ENCODE results near the gene HDAC7. TPM values are rescaled to one million over a fixed set of nuclear protein-coding genes. Genes with fewer than 3 reads are reported as not detected.
A peak's percentile ranks its signal among the peaks of the same experiment; 100 is the strongest.

HDAC7 gene
- total and polyA plus RNA-seq, 2 experiments from 2014 or later: 41.3 to 60.1 TPM

- no peak for TF ChIP-seq REST (IDR thresholded peaks at IDR 0.05; ENCODE audit: unreplicated experiment)
- no peak for TF ChIP-seq NANOG (IDR thresholded peaks at IDR 0.05; ENCODE audit: borderline replicate concordance)
- no peak for TF ChIP-seq ZNF114 (CRISPR knock-in tag; IDR thresholded peaks at IDR 0.05)
- no peak for TF ChIP-seq ZNF331 (CRISPR knock-in tag; IDR thresholded peaks at IDR 0.05; ENCODE audit: low read depth)
Observed at GRCh38 chr12:47856094-47856493, 36.4 kb upstream of the HDAC7 start (continued).

- peaks cover 15% of the 10 kb centered on the region for H3K4me1 Mint-ChIP-seq
- peak; percentile 35 for DNase-seq (ENCODE audit: low spot score)
- no peak overlapping the region for H3K4me3 Mint-ChIP-seq
- Histone ChIP-seq H3K9me2 (ENCODE audit: insufficient read depth) (no peaks in the 10 kb centered on the region), H3K27me3 (ENCODE audit: insufficient read depth) (no peaks in the 10 kb centered on the region), H3K27ac (ENCODE audit: low read depth) (no peak overlapping the region), H2AFZ (no peak overlapping the region), H3F3A (replicated peaks; ENCODE audit: low read depth) (no peaks in the 10 kb centered on the region), H3K4me1 (ENCODE audit: insufficient read depth) (no peaks in the 10 kb centered on the region), H3K4me3 (no peak overlapping the region), H3K4me2 (no peak overlapping the region), H3K79me2 (replicated peaks; ENCODE audit: insufficient read depth) (no peaks in the 10 kb centered on the region), H3K36me3 (ENCODE audit: insufficient read depth) (no peaks in the 10 kb centered on the region), H4K20me1 (replicated peaks; ENCODE audit: insufficient read depth) (no peaks in the 10 kb centered on the region)
- no peaks in the 10 kb centered on the region for H3K9me3 Mint-ChIP-seq
- H3K36me3 Mint-ChIP-seq (ENCODE audit: low read depth): no peaks in the 10 kb centered on the region
- H3K27me3 Mint-ChIP-seq (ENCODE audit: insufficient read depth, low read depth, poor library complexity): peaks cover 11% of the 10 kb centered on the region
- peak; percentile 30 to 39; a peak in 3 of 4 replicates for TF ChIP-seq CTCF (conservative IDR thresholded peaks at IDR 0.05; ENCODE audit: low read depth in 2 of 2)
- no peak for TF ChIP-seq CREB1 (CRISPR knock-in tag; IDR thresholded peaks at IDR 0.05; ENCODE audit: low read depth)
- no peak overlapping the region for H3K27ac Mint-ChIP-seq
- no peak for ATAC-seq
Observed at GRCh38 chr12:47855502-47855901, 35.8 kb upstream of the HDAC7 start.

- H3K36me3 Mint-ChIP-seq (ENCODE audit: low read depth): no peaks in the 10 kb centered on the region
- H3K9me2 ChIP-seq (ENCODE audit: insufficient read depth): no peaks in the 10 kb centered on the region
- no peaks in the 10 kb centered on the region for H3K4me1 ChIP-seq (ENCODE audit: insufficient read depth)
- no peaks in the 10 kb centered on the region for H3F3A ChIP-seq (replicated peaks; ENCODE audit: low read depth)
- H3K79me2 ChIP-seq (replicated peaks; ENCODE audit: insufficient read depth): no peaks in the 10 kb centered on the region
- DNase-seq (ENCODE audit: low spot score): no peak
- H3K27ac ChIP-seq (ENCODE audit: low read depth): no peak overlapping the region
- no peaks in the 10 kb centered on the region for H3K36me3 ChIP-seq (ENCODE audit: insufficient read depth)
- H3K27ac Mint-ChIP-seq: no peak overlapping the region
- peaks cover 20% of the 10 kb centered on the region for H3K4me1 Mint-ChIP-seq
- no peak overlapping the region for H2AFZ ChIP-seq
- no peak overlapping the region for H3K4me3 ChIP-seq
- no peaks in the 10 kb centered on the region for H3K9me3 Mint-ChIP-seq
- ATAC-seq: no peak
- no peaks in the 10 kb centered on the region for H3K27me3 ChIP-seq (ENCODE audit: insufficient read depth)
- no peaks in the 10 kb centered on the region; the same call in 1 of the 2 replicates for H4K20me1 ChIP-seq (replicated peaks; ENCODE audit: insufficient read depth)
- H3K4me2 ChIP-seq: no peak overlapping the region
- H3K27me3 Mint-ChIP-seq (ENCODE audit: insufficient read depth, low read depth, poor library complexity): peaks cover 11% of the 10 kb centered on the region
- no peak overlapping the region for H3K4me3 Mint-ChIP-seq
- TF ChIP-seq CREB1 (CRISPR knock-in tag; IDR thresholded peaks at IDR 0.05; ENCODE audit: low read depth) (no peak), NANOG (IDR thresholded peaks at IDR 0.05; ENCODE audit: borderline replicate concordance) (no peak), ZNF114 (CRISPR knock-in tag; IDR thresholded peaks at IDR 0.05) (no peak), EZH2 (IDR thresholded peaks at IDR 0.05; ENCODE audit: low read depth, unreplicated experiment) (no peak), REST (IDR thresholded peaks at IDR 0.05; ENCODE audit: unreplicated experiment) (no peak), ETS1 (IDR thresholded peaks at IDR 0.05) (no peak), POLR2AphosphoS5 (IDR thresholded peaks at IDR 0.05; ENCODE audit: low read depth) (no peak), STAT1 (IDR thresholded peaks at IDR 0.05; ENCODE audit: unreplicated experiment) (no peak), CTCF (conservative IDR thresholded peaks at IDR 0.05; ENCODE audit: low read depth in 2 of 2) (no peak)
Observed at GRCh38 chr12:47854531-47854930, 34.8 kb upstream of the HDAC7 start.

All from GM23338 (cell line).